Measurements from ENCODE around the gene CSTB.

- TF ChIP-seq CTCF (IDR thresholded peaks at IDR 0.05) (no peak), POLR2AphosphoS5 (IDR thresholded peaks at IDR 0.05) (no peak), POLR2A (IDR thresholded peaks at IDR 0.05) (no peak)
Observed at GRCh38 chr21:43733529-43734071, 42.5 kb downstream of the CSTB start.
